GM21390 (cell line): ENCODE measurements around the gene MYL12B.
A peak's percentile ranks its signal among the peaks of the same experiment; 100 is the strongest.

Experiments
- ATAC-seq: cut with Tn5 transposase; IDR thresholded peaks from one replicate; pipeline ENCODE4 v1.9.1; 2021; ENCODE audit not compliant: unreplicated experiment

Gene MYL12B

GRCh38 chr18:3234457-3234856 lies 27.5 kb upstream of the MYL12B start:
- no peak for ATAC-seq

- ATAC-seq, result no peak
These were observed 26.1 kb upstream of the MYL12B start for GRCh38 chr18:3235846-3236245.

GRCh38 chr18:3236470-3236869 lies 25.5 kb upstream of the MYL12B start:
- no peak for ATAC-seq

- no peak for ATAC-seq
These were observed 23.2 kb upstream of the MYL12B start for GRCh38 chr18:3238742-3239141.

- ATAC-seq, result no peak
These were observed 16.8 kb upstream of the MYL12B start for GRCh38 chr18:3245185-3245564.

- ATAC-seq, result peak; percentile 44
These were observed 15.9 kb upstream of the MYL12B start for GRCh38 chr18:3245853-3246634.

GRCh38 chr18:3246635-3247239 lies 15.2 kb upstream of the MYL12B start:
- ATAC-seq, result no peak

- peak; percentile 79 for ATAC-seq
These were observed 14.5 kb upstream of the MYL12B start, which contains the start of gene MYL12A for GRCh38 chr18:3247240-3248061. TSS of gene MYL12A (plus strand) at chr18:3247801. CDS start at chr18:3253248, 5,447 bp downstream.

- no peak for ATAC-seq
These were observed 13.8 kb upstream of the MYL12B start for GRCh38 chr18:3248062-3248657.

GRCh38 chr18:3248658-3249359 lies 13.1 kb upstream of the MYL12B start:
- ATAC-seq, result no peak

- ATAC-seq, result no peak
These were observed 11.5 kb upstream of the MYL12B start for GRCh38 chr18:3250237-3251107.

GRCh38 chr18:3251249-3251962 lies 10.5 kb upstream of the MYL12B start:
- ATAC-seq, result no peak

GRCh38 chr18:3251963-3252277 lies 10.0 kb upstream of the MYL12B start:
- no peak for ATAC-seq

GRCh38 chr18:3252843-3253242 lies 9.1 kb upstream of the MYL12B start:
- ATAC-seq, result no peak

GRCh38 chr18:3254725-3255124 lies 7.2 kb upstream of the MYL12B start:
- ATAC-seq, result no peak

- ATAC-seq, result no peak
These were observed 6.2 kb upstream of the MYL12B start for GRCh38 chr18:3255611-3256165.

GRCh38 chr18:3256693-3257626 lies 5.0 kb upstream of the MYL12B start:
- ATAC-seq, result no peak

- ATAC-seq, result no peak
These were observed 4.3 kb upstream of the MYL12B start for GRCh38 chr18:3257627-3258120.
